ENCODE measurements around the gene L3MBTL3.

DNA sequence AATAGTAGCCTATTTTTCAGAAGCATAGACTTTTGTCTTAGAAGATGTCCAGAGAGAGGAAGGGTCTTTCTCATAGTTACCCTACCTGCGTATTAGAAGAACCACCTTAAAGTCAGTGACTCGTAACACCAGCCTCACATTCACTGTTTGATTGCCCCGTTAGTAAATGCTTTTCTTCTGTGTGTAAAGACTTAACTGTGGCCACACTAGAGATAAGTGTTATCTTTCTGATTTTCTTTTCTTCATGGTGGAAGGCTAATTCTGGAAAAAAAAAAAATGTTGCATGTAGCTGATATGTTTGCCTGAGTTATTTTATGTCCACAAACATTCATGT, 120.5 kb downstream of the L3MBTL3 start:
- TF ChIP-seq, protein P1, sequence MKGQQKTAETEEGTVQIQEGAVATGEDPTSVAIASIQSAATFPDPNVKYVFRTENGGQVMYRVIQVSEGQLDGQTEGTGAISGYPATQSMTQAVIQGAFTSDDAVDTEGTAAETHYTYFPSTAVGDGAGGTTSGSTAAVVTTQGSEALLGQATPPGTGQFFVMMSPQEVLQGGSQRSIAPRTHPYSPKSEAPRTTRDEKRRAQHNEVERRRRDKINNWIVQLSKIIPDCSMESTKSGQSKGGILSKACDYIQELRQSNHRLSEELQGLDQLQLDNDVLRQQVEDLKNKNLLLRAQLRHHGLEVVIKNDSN (IDR thresholded peaks at IDR 0.05) = no peak
- TF ChIP-seq FOXM1 (IDR thresholded peaks at IDR 0.05; ENCODE audit: borderline replicate concordance, low read depth) (no peak), EP300 (IDR thresholded peaks at IDR 0.05; ENCODE audit: borderline replicate concordance) (no peak), EGR1 (IDR thresholded peaks at IDR 0.05) (no peak), CREB1 (IDR thresholded peaks at IDR 0.05; ENCODE audit: low read depth) (no peak), RAD21 (IDR thresholded peaks at IDR 0.05; ENCODE audit: low read depth) (no peak), ZBTB7A (IDR thresholded peaks at IDR 0.05; ENCODE audit: low read depth) (no peak), TCF12 (IDR thresholded peaks at IDR 0.05; ENCODE audit: low read depth) (no peak), TEAD4 (IDR thresholded peaks at IDR 0.05) (no peak), TAF1 (IDR thresholded peaks at IDR 0.05; ENCODE audit: low read depth) (no peak)
- TF ChIP-seq, protein P2, sequence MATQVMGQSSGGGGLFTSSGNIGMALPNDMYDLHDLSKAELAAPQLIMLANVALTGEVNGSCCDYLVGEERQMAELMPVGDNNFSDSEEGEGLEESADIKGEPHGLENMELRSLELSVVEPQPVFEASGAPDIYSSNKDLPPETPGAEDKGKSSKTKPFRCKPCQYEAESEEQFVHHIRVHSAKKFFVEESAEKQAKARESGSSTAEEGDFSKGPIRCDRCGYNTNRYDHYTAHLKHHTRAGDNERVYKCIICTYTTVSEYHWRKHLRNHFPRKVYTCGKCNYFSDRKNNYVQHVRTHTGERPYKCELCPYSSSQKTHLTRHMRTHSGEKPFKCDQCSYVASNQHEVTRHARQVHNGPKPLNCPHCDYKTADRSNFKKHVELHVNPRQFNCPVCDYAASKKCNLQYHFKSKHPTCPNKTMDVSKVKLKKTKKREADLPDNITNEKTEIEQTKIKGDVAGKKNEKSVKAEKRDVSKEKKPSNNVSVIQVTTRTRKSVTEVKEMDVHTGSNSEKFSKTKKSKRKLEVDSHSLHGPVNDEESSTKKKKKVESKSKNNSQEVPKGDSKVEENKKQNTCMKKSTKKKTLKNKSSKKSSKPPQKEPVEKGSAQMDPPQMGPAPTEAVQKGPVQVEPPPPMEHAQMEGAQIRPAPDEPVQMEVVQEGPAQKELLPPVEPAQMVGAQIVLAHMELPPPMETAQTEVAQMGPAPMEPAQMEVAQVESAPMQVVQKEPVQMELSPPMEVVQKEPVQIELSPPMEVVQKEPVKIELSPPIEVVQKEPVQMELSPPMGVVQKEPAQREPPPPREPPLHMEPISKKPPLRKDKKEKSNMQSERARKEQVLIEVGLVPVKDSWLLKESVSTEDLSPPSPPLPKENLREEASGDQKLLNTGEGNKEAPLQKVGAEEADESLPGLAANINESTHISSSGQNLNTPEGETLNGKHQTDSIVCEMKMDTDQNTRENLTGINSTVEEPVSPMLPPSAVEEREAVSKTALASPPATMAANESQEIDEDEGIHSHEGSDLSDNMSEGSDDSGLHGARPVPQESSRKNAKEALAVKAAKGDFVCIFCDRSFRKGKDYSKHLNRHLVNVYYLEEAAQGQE (IDR thresholded peaks at IDR 0.05; ENCODE audit: low read depth) = no peak
- TF ChIP-seq, protein P3, sequence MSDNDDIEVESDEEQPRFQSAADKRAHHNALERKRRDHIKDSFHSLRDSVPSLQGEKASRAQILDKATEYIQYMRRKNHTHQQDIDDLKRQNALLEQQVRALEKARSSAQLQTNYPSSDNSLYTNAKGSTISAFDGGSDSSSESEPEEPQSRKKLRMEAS (IDR thresholded peaks at IDR 0.05) = no peak
